ENCODE measurements around the gene PWWP2B.
"Not testable (repeated sequence)": the region's sequence is repeated elsewhere in the genome, so short reads cannot be mapped to it uniquely, and the experiment has no call there.

The PWWP2B gene

GRCh38 chr10:132382231-132382922 lies 14.6 kb upstream of the PWWP2B start:
- peak; percentile 61 for DNase-seq

- DNase-seq = no peak
Measured at GRCh38 chr10:132383101-132383500, 13.9 kb upstream of the PWWP2B start.

- DNase-seq = peak; percentile 61
Measured at GRCh38 chr10:132383751-132384196, 13.2 kb upstream of the PWWP2B start.

GRCh38 chr10:132384618-132385388 lies 12.2 kb upstream of the PWWP2B start:
- DNase-seq = peak; percentile 50

GRCh38 chr10:132385389-132385667 lies 11.7 kb upstream of the PWWP2B start:
- no peak for DNase-seq

- DNase-seq = no peak
Measured at GRCh38 chr10:132385721-132386418, 11.1 kb upstream of the PWWP2B start.

- peak; percentile 54 for DNase-seq
Measured at GRCh38 chr10:132386419-132386831, 10.6 kb upstream of the PWWP2B start.

- DNase-seq = not testable (repeated sequence)
Measured at GRCh38 chr10:132386896-132387295, 10.1 kb upstream of the PWWP2B start.

GRCh38 chr10:132387764-132388210 lies 9.2 kb upstream of the PWWP2B start:
- DNase-seq = no peak

- DNase-seq = no peak
Measured at GRCh38 chr10:132388891-132389432, 8.0 kb upstream of the PWWP2B start.

GRCh38 chr10:132389433-132390169 lies 7.4 kb upstream of the PWWP2B start:
- DNase-seq = peak; percentile 58

- DNase-seq = no peak
Measured at GRCh38 chr10:132390170-132390920, 6.7 kb upstream of the PWWP2B start.

GRCh38 chr10:132390921-132391675 lies 5.9 kb upstream of the PWWP2B start:
- no peak for DNase-seq

GRCh38 chr10:132391676-132392020 lies 5.4 kb upstream of the PWWP2B start:
- no peak for DNase-seq

- DNase-seq = no peak
Measured at GRCh38 chr10:132392184-132392800, 4.7 kb upstream of the PWWP2B start.

GRCh38 chr10:132392811-132393694 lies 3.9 kb upstream of the PWWP2B start:
- DNase-seq = no peak

GRCh38 chr10:132393695-132394181 lies 3.3 kb upstream of the PWWP2B start:
- no peak for DNase-seq

- no peak for DNase-seq
Measured at GRCh38 chr10:132394201-132394811, 2.7 kb upstream of the PWWP2B start.

All from islet precursor cell (in vitro differentiated cells).